Esophagus squamous epithelium (tissue), 5 donors: ENCODE results near the gene UGT1A6. TPM values are rescaled to one million over a fixed set of nuclear protein-coding genes. Genes with fewer than 3 reads are reported as not detected.
"Not testable (repeated sequence)": the region's sequence is repeated elsewhere in the genome, so short reads cannot be mapped to it uniquely, and the experiment has no call there.

Experiments used
- DNase-seq: peaks from one replicate; lab custom pipeline; 2025; lab: John Stamatoyannopoulos, UW
- H3K27ac ChIP-seq, 4 donors: fragments of 200-600 bp; sonication (generic); one replicate each; pipeline ENCODE4 v1.5.1; 2016 to 2019; ENCODE audit warnings: mild to moderate bottlenecking in 1 of 4
- H3K27me3 ChIP-seq, 4 donors: fragments of 200-600 bp; sonication (generic); 1 replicate in 3 of 4; 2 replicates in 1 of 4; pipeline versions ENCODE4 v1.5.1 to v1.6.0; 2017 to 2021; ENCODE audit warnings: antibody characterized with exemption in 1 of 4
- H3K36me3 ChIP-seq, 3 donors: fragments of 200-600 bp; sonication (generic); one replicate each; pipeline ENCODE4 v1.5.1; 2016 to 2019
- H3K4me1 ChIP-seq, 3 donors: fragments of 200-600 bp; sonication (generic); one replicate each; pipeline ENCODE4 v1.5.1; 2017 to 2019
- H3K4me3 ChIP-seq, 4 donors: fragments of 200-600 bp; sonication (generic); 1 replicate in 3 of 4; 2 replicates in 1 of 4; pipeline ENCODE4 v1.5.1; 2016 to 2019; ENCODE audit warnings: mild to moderate bottlenecking in 2 of 4, moderate library complexity in 1 of 4
- H3K9me3 ChIP-seq, 3 donors: fragments of 200-600 bp; sonication (generic); one replicate each; pipeline ENCODE4 v1.5.1; 2016 to 2019
- POLR2A ChIP-seq, 4 donors: fragments of 450-650 bp; IDR thresholded peaks; one replicate each; pipeline ENCODE4 v1.6.1; 2017; ENCODE audit warnings: antibody characterized with exemption in 4 of 4, mild to moderate bottlenecking in 4 of 4, moderate library complexity in 3 of 4
- WGBS, 2 donors: methylation state at CpG; one replicate each; pipeline ENCODE4 v1.1.5; 2018; 5-methylcytosine and 5-hydroxymethylcytosine counted together
- intact Hi-C: fragments of 100-400 bp; cut with DNase I; formaldehyde crosslinking; loops from one replicate; pipeline ENCODE4 v1.15.0; 2022
- total RNA-seq, 4 donors: library from RNA; depleted of rRNA; stranded (reverse); fragments of >200 nt; gene quantifications; one replicate each; pipeline ENCODE4 v1.1.0, GENCODE V29; 2016
- TF ChIP-seq, protein P1 (sequence below), 6 experiments: fragments of 450-650 bp in 4 of 6; fragments of 200-600 bp in 2 of 6; sonication (generic) in 2 of 6; IDR thresholded peaks; one replicate each; pipeline ENCODE4 v1.5.1; 2016 to 2019; ENCODE audit warnings: antibody characterized with exemption in 6 of 6, mild to moderate bottlenecking in 4 of 6, moderate library complexity in 4 of 6
- donor health status: DM: yes; HTN: yes; CAD: no.

UGT1A6 gene
- total RNA-seq: 10 to 100 TPM; 30.8 to 67.1 (median 61.3) TPM

DNA sequence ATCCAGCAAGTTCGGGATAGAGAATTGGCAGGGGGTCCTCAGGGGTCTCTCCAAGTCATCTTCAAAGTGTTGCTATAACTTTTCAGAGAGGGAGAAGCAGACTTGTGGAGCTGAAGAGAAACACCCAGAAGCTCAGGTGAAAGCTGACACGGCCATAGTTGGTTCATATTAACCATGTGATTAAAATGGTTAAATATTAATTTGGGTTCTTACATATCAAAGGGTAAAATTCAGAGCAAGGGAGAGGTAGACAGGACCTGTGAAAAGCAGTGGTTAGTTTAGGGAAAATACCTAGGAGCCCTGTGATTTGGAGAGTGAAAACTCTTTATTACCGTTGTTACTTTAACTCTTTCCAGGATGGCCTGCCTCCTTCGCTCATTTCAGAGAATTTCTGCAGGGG is at the start of gene UGT1A6:
Gene UGT1A6, plus strand, starts transcription at position 243 of the 400 bp plus-strand sequence. Its CDS starts 115 bp downstream, at position 358.
- H3K4me3 ChIP-seq: peak within 1 kb of the TSS; percentile 34 to 47 (median 43)
- no peaks in the 10 kb centered on the region for H3K36me3 ChIP-seq
- no peaks in the 10 kb centered on the region for H3K27me3 ChIP-seq
- peak within 1 kb of the TSS; percentile 62 to 92 (median 88) for H3K27ac ChIP-seq
- H3K9me3 ChIP-seq: no peaks in the 10 kb centered on the region
- H3K4me1 ChIP-seq: peaks cover 0 to 66% (median 16%) of the 10 kb centered on the region in 3 donors
- no peak for TF ChIP-seq POLR2A (IDR thresholded peaks at IDR 0.05)
- TF ChIP-seq, protein P1, sequence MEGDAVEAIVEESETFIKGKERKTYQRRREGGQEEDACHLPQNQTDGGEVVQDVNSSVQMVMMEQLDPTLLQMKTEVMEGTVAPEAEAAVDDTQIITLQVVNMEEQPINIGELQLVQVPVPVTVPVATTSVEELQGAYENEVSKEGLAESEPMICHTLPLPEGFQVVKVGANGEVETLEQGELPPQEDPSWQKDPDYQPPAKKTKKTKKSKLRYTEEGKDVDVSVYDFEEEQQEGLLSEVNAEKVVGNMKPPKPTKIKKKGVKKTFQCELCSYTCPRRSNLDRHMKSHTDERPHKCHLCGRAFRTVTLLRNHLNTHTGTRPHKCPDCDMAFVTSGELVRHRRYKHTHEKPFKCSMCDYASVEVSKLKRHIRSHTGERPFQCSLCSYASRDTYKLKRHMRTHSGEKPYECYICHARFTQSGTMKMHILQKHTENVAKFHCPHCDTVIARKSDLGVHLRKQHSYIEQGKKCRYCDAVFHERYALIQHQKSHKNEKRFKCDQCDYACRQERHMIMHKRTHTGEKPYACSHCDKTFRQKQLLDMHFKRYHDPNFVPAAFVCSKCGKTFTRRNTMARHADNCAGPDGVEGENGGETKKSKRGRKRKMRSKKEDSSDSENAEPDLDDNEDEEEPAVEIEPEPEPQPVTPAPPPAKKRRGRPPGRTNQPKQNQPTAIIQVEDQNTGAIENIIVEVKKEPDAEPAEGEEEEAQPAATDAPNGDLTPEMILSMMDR (IDR thresholded peaks at IDR 0.05): no peak
- intact Hi-C loops: no loop called here
- 62 to 65% methylated on average over 4 of the region's 4 CpGs for WGBS, 2 donors
- DNase-seq: no peak

DNA sequence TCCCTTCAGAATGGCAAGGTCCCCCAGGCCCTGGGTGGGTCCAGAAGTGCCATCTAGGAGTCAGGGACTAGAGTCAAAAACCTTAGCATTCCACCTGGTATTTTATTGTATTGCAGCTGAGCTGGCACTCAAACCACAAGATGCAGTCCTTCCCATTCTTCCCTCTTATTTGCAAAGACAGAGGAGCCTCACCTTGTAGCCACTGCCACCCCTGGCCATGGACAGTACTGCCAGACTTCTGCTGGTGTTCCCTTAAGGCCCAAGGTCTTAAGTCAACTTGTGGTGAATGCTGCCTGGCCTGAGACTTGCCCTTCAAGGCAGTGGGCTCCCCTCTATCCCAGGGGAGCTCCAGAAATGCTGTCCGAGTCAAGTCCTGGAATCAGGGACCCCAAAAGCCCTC is 49.6 kb upstream of the UGT1A6 start:
- peaks cover 0 to 9% (median 3%) of the 10 kb centered on the region in 3 donors for H3K4me1 ChIP-seq
- 100% methylated on average over 1 of the region's 1 CpG for WGBS, 2 donors
- TF ChIP-seq, protein P1 (IDR thresholded peaks at IDR 0.05): peak in 4 of 6 experiments; percentile 19 to 56 (median 27)
- TF ChIP-seq POLR2A (IDR thresholded peaks at IDR 0.05): no peak
- H3K4me3 ChIP-seq: no peak overlapping the region
- H3K9me3 ChIP-seq: peaks cover 0 to 21% (median 17%) of the 10 kb centered on the region in 3 donors
- no peak overlapping the region for H3K27ac ChIP-seq
- intact Hi-C loops: loop anchor here (10.0 kb wide), 1 partner anchor 168 kb away; no protein-coding TSS in a partner anchor
- peaks cover 0 to 4% (median 0%) of the 10 kb centered on the region in 3 donors for H3K36me3 ChIP-seq
- H3K27me3 ChIP-seq: no peaks in the 10 kb centered on the region
- DNase-seq: no peak

DNA sequence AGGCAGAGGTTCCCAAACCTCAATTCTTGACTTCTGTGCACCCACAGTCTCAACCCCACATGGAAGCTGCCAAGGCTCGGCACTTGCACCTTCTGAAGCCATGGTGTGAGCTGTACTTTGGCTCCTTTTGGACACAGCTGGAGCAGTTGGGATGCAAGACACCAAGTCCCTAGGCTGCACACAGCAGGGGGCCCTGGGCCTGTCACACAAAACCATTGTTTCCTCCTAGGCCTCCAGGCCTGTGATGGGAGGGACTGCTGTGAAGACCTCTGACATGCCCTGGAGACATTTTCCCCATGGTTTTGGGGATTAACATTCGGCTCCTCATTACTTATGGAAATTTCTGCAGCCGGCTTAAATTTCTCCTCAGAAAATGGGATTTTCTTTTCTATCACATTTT is 46.7 kb upstream of the UGT1A6 start:
- H3K36me3 ChIP-seq, DNase-seq, H3K27me3 ChIP-seq, H3K4me3 ChIP-seq, H3K27ac ChIP-seq: not testable (repeated sequence)
- WGBS, 2 donors: 76 to 95% methylated on average over 2 to 3 of the region's 3 CpGs
- Histone ChIP-seq H3K4me1 (peaks cover 0 to 23% (median 4%) of the 10 kb centered on the region in 3 donors), H3K9me3 (peaks cover 0 to 21% (median 17%) of the 10 kb centered on the region in 3 donors)
- intact Hi-C loops: loop anchor here (10.0 kb wide), 1 partner anchor 171 kb away; no protein-coding TSS in a partner anchor

DNA sequence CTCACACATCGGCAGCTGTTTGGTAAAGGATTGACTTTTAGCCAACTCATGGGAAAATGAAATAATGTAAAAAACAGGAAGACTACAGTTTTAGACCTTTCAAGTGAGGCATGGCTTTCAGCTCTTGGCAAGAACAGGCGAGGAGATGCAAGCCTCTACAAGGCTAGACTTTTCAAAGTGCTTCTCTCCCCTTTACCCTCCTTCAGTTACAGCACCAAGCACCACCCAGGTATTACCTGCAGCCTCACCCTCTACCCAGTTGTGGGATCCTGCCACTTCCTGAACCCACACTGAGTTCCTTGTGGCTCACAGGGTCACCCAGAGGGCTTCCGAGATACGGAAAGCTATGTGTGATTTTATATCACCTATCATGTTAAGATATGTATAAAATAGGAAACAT is 41.7 kb upstream of the UGT1A6 start:
- intact Hi-C loops: no loop called here
- DNase-seq: no peak
- 21 to 43% methylated on average over 4 of the region's 4 CpGs for WGBS, 2 donors

DNA sequence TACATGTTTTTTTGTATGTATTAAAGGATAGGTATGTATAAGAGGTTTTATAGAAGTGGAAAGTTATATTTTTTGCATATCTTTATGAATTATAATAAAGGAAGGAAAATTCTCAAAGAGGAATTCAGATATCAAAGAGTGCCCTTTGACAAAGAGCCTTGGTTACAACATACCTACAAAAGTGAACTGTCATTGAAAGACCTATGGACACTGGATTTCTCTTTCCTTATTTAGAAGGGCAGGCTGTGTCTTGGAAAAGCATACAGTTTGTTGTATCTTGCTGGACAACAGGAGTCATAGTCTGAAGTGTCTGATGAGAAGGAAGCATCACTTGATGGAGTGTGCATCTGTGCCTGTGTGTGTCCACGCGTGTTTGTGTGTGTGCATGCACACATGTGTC is 41.3 kb upstream of the UGT1A6 start:
- 82 to 92% methylated on average over 2 of the region's 2 CpGs for WGBS, 2 donors

More for the DNA sequence above, 41.7 kb upstream of the UGT1A6 start:
- peaks cover 0 to 11% (median 9%) of the 10 kb centered on the region in 3 donors for H3K9me3 ChIP-seq
- TF ChIP-seq POLR2A (IDR thresholded peaks at IDR 0.05): no peak
- TF ChIP-seq, protein P1 (IDR thresholded peaks at IDR 0.05): no peak
- H3K36me3 ChIP-seq: peaks cover 0 to 4% (median 0%) of the 10 kb centered on the region in 3 donors
- no peak overlapping the region for H3K4me3 ChIP-seq
- peaks cover 0 to 30% (median 4%) of the 10 kb centered on the region in 3 donors for H3K4me1 ChIP-seq
- no peaks in the 10 kb centered on the region for H3K27me3 ChIP-seq
- H3K27ac ChIP-seq: peak overlapping the region; percentile 3 to 80 (median 58)

More for the DNA sequence above, 41.3 kb upstream of the UGT1A6 start:
- Histone ChIP-seq H3K36me3 (no peaks in the 10 kb centered on the region), H3K4me1 (peaks cover 0 to 30% (median 4%) of the 10 kb centered on the region in 3 donors), H3K9me3 (peaks cover 0 to 6% (median 5%) of the 10 kb centered on the region in 3 donors), H3K27ac (peak overlapping the region in 3 of 4 donors; percentile 49 to 80 (median 66)), H3K27me3 (no peaks in the 10 kb centered on the region), H3K4me3 (no peak overlapping the region)
- TF ChIP-seq POLR2A (IDR thresholded peaks at IDR 0.05): no peak
- TF ChIP-seq, protein P1 (IDR thresholded peaks at IDR 0.05): no peak
- intact Hi-C loops: no loop called here
- no peak for DNase-seq
